ENCODE measurements around the gene TINAGL1.

DNA sequence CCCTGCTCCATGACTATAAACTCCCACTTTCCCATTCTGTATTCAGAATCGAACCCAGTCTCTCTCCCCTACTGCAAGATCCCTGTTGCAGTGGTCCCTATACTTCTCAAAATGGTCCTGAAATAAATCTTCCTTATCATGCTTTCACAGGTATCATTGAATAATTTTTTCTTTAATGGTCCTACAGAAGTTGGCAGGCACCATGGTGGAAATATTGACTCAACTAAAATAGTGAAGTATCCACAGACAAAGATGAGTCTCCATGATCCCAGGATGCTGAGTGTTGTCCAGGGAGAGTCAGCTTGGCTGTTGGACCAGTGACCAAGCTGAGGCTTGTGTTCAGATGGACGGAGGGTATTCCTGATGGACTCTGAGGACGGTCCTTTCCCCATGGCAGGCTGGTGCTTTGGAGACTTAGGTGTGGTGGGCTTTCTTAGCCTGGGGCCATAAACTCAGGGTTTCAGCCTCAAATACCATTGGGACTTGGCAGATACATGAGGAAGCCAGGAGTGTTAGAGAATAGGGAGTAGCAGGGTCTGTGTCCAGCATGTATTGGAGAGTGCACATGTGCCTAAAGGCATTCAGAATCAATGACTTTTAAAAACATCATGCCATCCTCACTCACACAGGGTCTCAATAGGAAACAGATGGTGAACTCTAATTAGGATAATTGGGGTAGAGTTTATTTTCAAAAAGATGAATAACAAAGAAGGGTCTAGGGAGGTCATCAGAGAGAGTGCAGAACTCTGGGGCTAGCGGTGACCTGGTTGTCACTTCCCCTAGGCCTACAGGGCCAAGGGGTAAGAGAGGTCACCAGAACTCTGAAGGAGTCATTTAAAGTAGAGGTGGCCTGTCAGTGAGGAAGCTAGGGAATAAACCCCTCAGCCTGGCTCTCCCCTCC, 19.8 kb downstream of the TINAGL1 start:
- TF ChIP-seq POLR2A (IDR thresholded peaks at IDR 0.05; ENCODE audit: low read depth, low read length) = no peak
- TF ChIP-seq POLR2AphosphoS5 (IDR thresholded peaks at IDR 0.05; ENCODE audit: low read depth, low read length) = no peak
